Muscle layer of duodenum (tissue), 2 donors: ENCODE results near the gene MRPL44.
"Not testable (repeated sequence)": the region's sequence is repeated elsewhere in the genome, so short reads cannot be mapped to it uniquely, and the experiment has no call there.

ENCODE experiments used
- H3K27ac ChIP-seq: one replicate; pipeline ENCODE4 v1.7.0; 2013; ENCODE audit warnings: mild to moderate bottlenecking, low read length
- H3K27me3 ChIP-seq: one replicate; pipeline ENCODE4 v1.7.0; 2013; ENCODE audit warnings: low read depth, mild to moderate bottlenecking, control low read depth, low read length
- H3K36me3 ChIP-seq, 2 donors: one replicate each; pipeline ENCODE4 v1.7.0; 2013; ENCODE audit warnings: low read length in 2 of 2, control low read depth in 1 of 2, mild to moderate bottlenecking in 1 of 2; ENCODE audit not compliant: insufficient read depth in 2 of 2, control insufficient read depth in 1 of 2
- H3K4me1 ChIP-seq, 2 donors: one replicate each; pipeline ENCODE4 v1.7.0; 2013; ENCODE audit warnings: low read length in 2 of 2, mild to moderate bottlenecking in 2 of 2, control low read depth in 1 of 2, moderate library complexity in 1 of 2; ENCODE audit not compliant: insufficient read depth in 2 of 2, control insufficient read depth in 1 of 2
- H3K4me3 ChIP-seq, 2 donors: one replicate each; pipeline ENCODE4 v1.7.0; 2013; ENCODE audit warnings: low read length in 2 of 2, low read depth in 1 of 2, mild to moderate bottlenecking in 1 of 2
- H3K9me3 ChIP-seq, 2 donors: one replicate each; pipeline ENCODE4 v1.7.0; 2013; ENCODE audit warnings: low read length in 2 of 2, control low read depth in 1 of 2, mild to moderate bottlenecking in 1 of 2; ENCODE audit not compliant: control insufficient read depth in 1 of 2
- donor health status: healthy.

The MRPL44 gene

DNA sequence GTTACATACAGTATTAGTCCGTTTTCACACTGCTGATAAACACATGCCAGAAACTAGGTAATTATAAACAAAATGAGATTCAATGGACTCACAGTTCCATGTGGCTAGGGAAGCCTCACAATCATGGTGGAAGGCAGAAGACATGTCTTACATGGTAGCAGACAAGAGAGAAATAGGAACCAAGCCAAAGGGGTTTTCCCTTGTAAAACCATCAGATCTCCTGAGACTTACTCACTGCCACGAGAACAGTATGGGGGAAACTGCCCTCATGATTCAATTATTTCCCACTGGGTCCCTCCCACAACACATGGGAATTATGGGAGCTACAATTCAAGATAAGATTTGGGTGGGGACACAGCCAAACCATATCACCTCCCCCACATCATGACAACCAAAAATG is 17.8 kb upstream of the MRPL44 start:
- H3K27me3 ChIP-seq, H3K4me3 ChIP-seq, H3K36me3 ChIP-seq, H3K9me3 ChIP-seq, H3K27ac ChIP-seq: not testable (repeated sequence)
- peaks cover 19 to 50% of the 10 kb centered on the region in 2 donors for H3K4me1 ChIP-seq

DNA sequence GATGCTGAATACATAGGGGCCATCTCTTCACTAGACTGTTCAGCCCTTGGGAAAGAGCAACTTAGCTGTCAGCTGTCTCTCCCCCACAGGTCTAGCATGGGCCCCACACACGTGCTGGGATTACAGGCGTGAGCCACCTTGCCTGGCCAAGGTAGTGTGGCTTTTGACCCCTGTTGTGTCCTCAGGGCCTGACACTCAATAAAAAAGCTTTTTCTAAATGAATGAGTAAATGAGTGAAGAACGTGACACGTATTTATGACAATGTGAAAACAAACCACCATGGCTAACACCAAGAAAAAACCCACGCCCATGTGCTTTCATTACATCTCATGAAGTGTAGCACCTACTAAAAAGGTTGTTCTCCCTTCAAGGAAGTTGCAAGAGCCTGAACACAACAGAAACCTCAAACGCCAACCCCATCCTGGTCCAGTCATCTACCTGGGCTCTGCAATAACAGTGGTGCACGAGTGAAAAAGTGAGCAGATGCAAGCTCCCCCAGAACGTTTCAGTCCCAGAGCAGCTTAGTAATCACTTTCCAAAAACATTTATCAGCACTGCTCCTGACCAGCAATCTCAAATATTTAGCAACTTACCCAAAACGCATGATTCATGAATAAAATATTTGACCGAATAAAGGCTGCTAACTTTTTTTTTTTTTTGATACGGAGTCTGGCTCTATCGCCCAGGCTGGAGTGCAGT is 15.5 kb upstream of the MRPL44 start:
- Histone ChIP-seq H3K4me3 (no peak overlapping the region), H3K27ac (no peak overlapping the region), H3K36me3 (peaks cover 0 to 5% of the 10 kb centered on the region in 2 donors), H3K9me3 (no peaks in the 10 kb centered on the region), H3K27me3 (no peaks in the 10 kb centered on the region), H3K4me1 (peaks cover 18 to 42% of the 10 kb centered on the region in 2 donors)

DNA sequence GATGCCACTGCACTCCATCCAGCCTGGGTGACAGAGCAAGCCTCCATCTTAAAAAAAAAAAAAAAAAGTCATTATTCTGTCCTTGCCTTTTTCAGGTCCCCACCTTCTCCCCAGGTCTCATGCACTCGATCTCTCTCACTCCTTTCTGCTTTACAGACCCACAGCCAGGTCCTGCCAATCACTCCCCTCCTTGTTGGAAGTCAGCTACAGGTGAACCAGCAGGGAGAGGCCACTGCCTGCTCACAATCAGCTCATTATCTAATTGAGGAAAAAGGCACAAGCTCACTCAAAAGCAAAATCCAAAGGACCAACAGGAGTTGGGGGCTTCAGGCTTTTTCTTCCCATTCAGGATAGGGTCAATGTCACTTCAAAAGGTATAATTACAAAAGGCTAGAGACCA is 14.1 kb upstream of the MRPL44 start:
- H3K27me3 ChIP-seq: no peaks in the 10 kb centered on the region
- H3K4me1 ChIP-seq: peaks cover 10 to 28% of the 10 kb centered on the region in 2 donors
- no peak overlapping the region for H3K27ac ChIP-seq
- peaks cover 0 to 5% of the 10 kb centered on the region in 2 donors for H3K36me3 ChIP-seq
- H3K9me3 ChIP-seq: no peaks in the 10 kb centered on the region
- H3K4me3 ChIP-seq: peak overlapping the region; percentile 79 to 99

DNA sequence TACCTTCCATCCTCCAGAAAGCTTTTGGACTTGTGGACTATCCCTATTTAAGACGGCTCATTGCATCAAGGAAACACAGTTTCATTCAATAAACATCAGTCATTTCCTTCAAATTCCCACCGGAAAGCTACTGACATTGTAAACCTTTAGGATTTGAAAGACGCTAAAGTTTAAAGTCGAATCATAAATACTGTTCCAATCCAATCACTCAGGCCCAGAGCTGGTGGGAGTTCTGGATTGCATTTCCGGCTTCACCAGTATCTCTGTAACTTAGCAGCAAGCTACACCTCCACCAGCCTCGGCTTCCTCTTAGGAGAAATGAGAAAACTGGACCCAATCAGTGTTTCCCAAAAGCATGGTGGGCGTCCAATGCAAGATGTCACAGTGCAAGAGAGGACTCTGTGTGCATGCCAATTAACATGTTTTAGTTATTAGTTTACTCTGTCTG is 13.7 kb upstream of the MRPL44 start:
- Histone ChIP-seq H3K36me3 (peaks cover 0 to 5% of the 10 kb centered on the region in 2 donors), H3K27ac (peak overlapping the region; percentile 77), H3K4me3 (peak overlapping the region; percentile 79 to 99), H3K9me3 (no peaks in the 10 kb centered on the region), H3K27me3 (no peaks in the 10 kb centered on the region), H3K4me1 (peaks cover 10 to 23% of the 10 kb centered on the region in 2 donors)

DNA sequence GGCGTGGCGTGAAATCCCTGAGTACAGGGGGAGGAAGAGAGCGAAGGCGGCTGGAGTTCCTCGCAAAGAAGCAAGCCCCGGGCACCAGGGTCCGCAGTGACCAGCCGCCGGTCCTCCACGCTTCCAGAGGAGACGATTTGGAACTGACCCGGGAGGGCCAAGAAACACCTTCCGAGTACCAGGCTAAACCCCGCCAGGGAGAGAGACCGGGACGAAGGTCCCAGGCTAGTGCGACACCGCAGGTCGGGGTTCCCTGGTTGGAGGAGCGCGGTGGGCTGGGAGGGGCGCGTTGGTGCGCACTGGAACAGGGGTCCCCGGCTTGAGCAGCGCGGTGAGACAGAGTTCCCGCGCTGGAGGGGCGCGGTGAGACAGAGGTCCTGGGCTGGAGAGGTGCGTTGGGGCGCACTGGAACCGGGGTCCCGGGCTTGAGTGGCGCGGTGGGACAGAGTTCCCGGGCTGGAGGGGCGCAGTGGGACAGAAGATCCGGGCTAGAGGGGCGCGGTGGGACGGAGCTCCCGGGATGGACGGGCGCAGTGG is 13.0 kb upstream of the MRPL44 start:
- Histone ChIP-seq H3K4me3 (peak overlapping the region; percentile 79 to 99), H3K9me3 (no peaks in the 10 kb centered on the region), H3K36me3 (peaks cover 0 to 5% of the 10 kb centered on the region in 2 donors), H3K27ac (peak overlapping the region; percentile 77), H3K4me1 (peaks cover 10 to 18% of the 10 kb centered on the region in 2 donors), H3K27me3 (no peaks in the 10 kb centered on the region)

DNA sequence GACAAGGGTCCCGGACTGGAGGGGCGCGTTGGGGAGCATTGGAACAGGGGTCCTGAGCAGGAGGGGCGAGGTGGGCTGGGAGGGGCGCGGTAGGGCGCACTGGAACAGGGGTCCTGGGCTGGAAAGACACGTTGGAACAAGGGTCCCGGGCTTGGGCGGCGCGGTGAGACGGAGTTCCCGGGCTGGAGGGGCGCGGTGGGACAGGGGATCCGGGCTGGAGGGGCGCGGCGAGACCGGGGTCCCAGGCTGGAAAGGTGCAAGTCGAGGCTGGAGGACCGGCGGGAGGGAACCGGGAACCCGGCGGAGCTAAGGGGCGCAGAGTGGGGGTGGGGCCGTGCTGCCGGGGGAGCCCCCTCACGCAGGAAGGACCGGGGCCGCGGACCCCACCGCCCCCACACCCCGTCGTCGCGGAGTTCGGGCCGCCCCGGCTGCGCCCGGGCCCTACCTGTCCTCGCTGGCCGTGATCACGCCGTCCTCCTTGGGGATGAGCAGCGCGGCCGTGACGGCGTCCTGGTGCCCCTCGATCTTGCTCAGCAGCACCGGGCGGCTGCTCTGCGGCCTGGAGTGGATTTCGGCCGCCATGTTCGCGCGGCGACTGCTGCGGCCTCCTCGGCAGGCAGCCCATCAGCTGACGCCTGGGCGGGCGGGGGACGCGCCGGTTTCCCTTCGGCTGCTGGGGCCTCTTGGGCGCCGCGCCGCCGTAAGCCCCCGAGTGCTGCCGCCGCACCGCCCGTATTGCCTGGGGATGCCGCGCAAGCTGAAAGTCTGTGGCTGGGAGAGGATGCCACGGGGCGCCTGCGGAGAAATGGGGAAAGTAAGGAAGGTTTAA is 12.3 kb upstream of the MRPL44 start, which contains the start of gene WDFY1:
TSS of gene WDFY1 (minus strand) at position 633 of the 829 bp plus-strand sequence. CDS start at position 582, 51 bp downstream.
- Histone ChIP-seq H3K27ac (peak within 1 kb of the TSS; percentile 77), H3K4me1 (peaks cover 10 to 18% of the 10 kb centered on the region in 2 donors)

DNA sequence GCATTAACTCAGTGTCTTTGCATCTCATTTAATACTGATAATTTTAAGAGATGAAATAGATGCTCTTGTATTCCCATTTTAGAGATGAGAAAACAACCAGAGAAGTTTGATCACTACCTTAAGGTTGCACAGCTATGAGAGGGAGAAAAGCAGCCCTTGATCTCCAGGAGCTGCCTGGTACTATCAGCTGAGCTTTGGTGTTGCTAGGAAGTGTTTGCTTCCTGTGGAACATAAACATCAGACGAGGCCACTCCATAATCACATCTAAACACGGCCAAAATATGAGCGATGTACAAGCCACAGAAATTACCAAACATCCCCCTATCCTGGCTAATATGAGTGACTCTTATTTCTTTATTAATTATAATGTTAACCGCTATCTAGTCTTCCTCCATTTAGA is 11.5 kb upstream of the MRPL44 start:
- Histone ChIP-seq H3K36me3 (peaks cover 0 to 5% of the 10 kb centered on the region in 2 donors), H3K4me1 (peaks cover 10 to 18% of the 10 kb centered on the region in 2 donors), H3K27ac (no peak overlapping the region), H3K27me3 (no peaks in the 10 kb centered on the region), H3K9me3 (no peaks in the 10 kb centered on the region), H3K4me3 (peak overlapping the region; percentile 79 to 99)

More for the DNA sequence above, 12.3 kb upstream of the MRPL44 start, which contains the start of gene WDFY1:
- H3K36me3 ChIP-seq: peaks cover 0 to 5% of the 10 kb centered on the region in 2 donors
- no peaks in the 10 kb centered on the region for H3K27me3 ChIP-seq
- no peaks in the 10 kb centered on the region for H3K9me3 ChIP-seq
- H3K4me3 ChIP-seq: peak within 1 kb of the TSS; percentile 79 to 99

DNA sequence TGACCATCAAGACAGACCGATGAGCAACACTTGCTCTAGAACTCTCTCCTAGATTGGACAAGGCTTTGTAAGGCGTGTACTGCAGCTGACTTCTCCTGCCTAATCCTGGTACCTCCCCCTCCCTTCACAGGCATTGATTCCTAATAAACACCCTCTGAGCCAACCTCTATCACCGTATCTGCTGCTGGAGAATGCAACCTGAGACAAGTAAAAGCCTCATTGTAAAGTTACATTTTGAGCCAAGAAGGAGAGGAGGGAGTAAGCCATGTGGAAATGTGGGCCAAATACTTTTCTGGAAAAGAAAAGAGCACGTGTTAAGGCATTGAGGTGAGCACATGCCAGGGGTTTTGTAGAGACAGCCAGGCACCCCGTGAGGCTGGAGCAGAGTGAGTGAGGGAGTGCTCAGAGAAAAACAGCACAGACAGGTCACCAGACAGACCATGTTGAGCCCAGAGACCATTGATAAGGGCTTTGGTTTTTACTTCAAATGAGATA is 9.5 kb upstream of the MRPL44 start:
- Histone ChIP-seq H3K27me3 (no peaks in the 10 kb centered on the region), H3K9me3 (no peaks in the 10 kb centered on the region), H3K4me1 (peaks cover 7 to 18% of the 10 kb centered on the region in 2 donors), H3K4me3 (no peak overlapping the region), H3K36me3 (peaks cover 0 to 5% of the 10 kb centered on the region in 2 donors), H3K27ac (no peak overlapping the region)

DNA sequence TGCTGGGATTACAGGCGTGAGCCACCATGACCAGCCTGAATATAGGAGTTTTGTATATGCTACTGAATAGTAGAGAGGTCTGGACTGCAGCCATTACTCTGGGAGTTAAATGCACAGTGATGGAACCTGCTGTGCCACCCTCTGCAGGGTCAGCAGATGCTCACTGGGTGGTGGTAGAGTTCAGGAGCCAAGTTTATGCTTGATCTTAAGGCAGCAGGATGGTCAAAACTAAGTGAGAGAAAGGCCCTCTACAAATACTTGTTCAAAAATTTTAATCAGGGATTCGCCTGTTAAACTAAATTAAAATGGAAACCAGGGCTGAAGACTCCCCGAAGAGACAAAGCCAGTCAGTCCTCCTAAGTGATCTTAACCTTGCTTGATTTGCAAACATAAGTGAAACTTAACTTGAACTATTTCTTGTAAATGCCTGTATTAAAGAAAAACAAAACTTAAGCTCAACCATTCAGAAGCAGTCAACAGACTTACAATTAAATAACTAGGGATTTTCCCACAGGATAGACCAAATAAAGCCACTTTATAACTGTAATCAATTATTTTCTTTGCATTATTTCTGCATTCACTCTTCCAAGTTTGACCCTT is 7.9 kb upstream of the MRPL44 start:
- Histone ChIP-seq H3K27ac (no peak overlapping the region), H3K4me1 (peaks cover 3 to 11% of the 10 kb centered on the region in 2 donors), H3K36me3 (peaks cover 0 to 5% of the 10 kb centered on the region in 2 donors), H3K27me3 (no peaks in the 10 kb centered on the region), H3K4me3 (no peak overlapping the region), H3K9me3 (no peaks in the 10 kb centered on the region)

DNA sequence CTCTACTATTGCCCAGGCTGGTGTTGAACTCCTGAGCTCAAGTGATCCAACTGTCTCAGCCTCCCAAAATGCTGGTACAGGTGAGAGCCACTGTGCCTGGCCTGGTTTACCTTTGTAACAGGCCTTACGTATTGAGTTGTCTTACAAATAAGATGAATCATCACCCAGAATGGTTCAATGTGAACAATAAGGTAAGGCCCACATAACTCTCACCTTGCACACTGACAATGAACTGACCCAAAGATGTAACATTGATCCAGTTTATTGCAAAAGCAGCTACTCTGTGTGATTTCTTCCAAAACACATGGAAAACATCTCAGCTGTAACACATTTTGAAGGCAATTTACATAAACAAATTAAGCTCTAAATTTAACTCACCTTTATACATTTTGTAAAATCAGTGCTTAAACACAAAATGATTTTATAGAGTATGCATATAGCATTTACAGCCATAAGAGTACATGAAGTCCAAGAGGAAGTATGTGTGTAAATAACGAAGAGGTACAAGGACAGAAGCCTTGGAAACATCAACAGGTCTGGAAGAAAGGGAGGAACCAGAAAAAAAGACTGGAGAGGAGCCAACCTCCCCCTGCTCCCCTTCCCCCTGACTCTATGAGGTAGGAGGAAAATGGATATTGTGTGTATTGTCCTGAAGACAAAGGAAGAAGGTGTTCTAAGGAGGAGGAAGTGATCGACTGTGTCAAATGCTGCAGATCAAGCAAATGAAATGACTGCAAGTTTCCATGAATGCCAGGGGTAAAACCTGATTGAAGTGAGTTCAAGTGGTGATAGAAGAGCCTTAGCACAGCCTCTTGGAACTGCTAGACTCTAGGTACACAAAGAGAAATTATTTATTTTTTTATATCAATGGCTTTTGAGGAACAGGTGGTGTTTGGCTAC is 6.6 kb upstream of the MRPL44 start:
- Histone ChIP-seq H3K9me3 (no peaks in the 10 kb centered on the region), H3K4me1 (peaks cover under 1 to 6% of the 10 kb centered on the region in 2 donors), H3K27ac (peak overlapping the region; percentile 5), H3K4me3 (no peak overlapping the region), H3K36me3 (no peaks in the 10 kb centered on the region), H3K27me3 (no peaks in the 10 kb centered on the region)
